WTC11 (cell line): Measurements from ENCODE around the gene NBPF15. TPM values are rescaled to one million over a fixed set of nuclear protein-coding genes. Genes with fewer than 3 reads are reported as not detected.

Source experiments
- ATF1 ChIP-seq: sonication (generic); formaldehyde crosslinking; IDR thresholded peaks from 2 replicates; pipeline ENCODE4 v1.8.1; 2023; ENCODE audit warnings: mild to moderate bottlenecking, moderate library complexity, missing genetic modification reagents
- ATF2 ChIP-seq: sonication (generic); formaldehyde crosslinking; IDR thresholded peaks from 2 replicates; pipeline ENCODE4 v1.8.1; 2022; ENCODE audit warnings: low read depth, missing genetic modification reagents, borderline replicate concordance
- EMX1 ChIP-seq: fragments of 250-450 bp; sonication (Bioruptor Pico); IDR thresholded peaks from 2 replicates; pipeline ENCODE4 v1.8.0; 2021; ENCODE audit warnings: mild to moderate bottlenecking
- ESRRA ChIP-seq: sonication (generic); formaldehyde crosslinking; IDR thresholded peaks from 2 replicates; pipeline ENCODE4 v1.8.1; 2022; ENCODE audit warnings: mild to moderate bottlenecking, missing genetic modification reagents, borderline replicate concordance
- FOXP1 ChIP-seq: sonication (generic); formaldehyde crosslinking; IDR thresholded peaks from 2 replicates; pipeline ENCODE4 v1.8.0; 2022; ENCODE audit warnings: missing genetic modification reagents, mild to moderate bottlenecking, moderate library complexity, borderline replicate concordance
- GTF2I ChIP-seq: fragments of 250-450 bp; sonication (Bioruptor Pico); conservative IDR thresholded peaks from 2 replicates; pipeline ENCODE4 v1.4.0; 2021; ENCODE audit warnings: mild to moderate bottlenecking
- JUN ChIP-seq: sonication (generic); formaldehyde crosslinking; IDR thresholded peaks from 2 replicates; pipeline ENCODE4 v1.8.0; 2023; ENCODE audit warnings: mild to moderate bottlenecking, missing genetic modification reagents
- KAT7 ChIP-seq: sonication (generic); formaldehyde crosslinking; IDR thresholded peaks from 2 replicates; pipeline ENCODE4 v1.8.1; 2023; ENCODE audit warnings: missing genetic modification reagents, mild to moderate bottlenecking, borderline replicate concordance
- MYBL2 ChIP-seq: sonication (generic); formaldehyde crosslinking; IDR thresholded peaks from 2 replicates; pipeline ENCODE4 v1.8.1; 2023; ENCODE audit warnings: mild to moderate bottlenecking, moderate library complexity, missing genetic modification reagents
- NR2C2 ChIP-seq: sonication (generic); formaldehyde crosslinking; IDR thresholded peaks from 2 replicates; pipeline ENCODE4 v1.8.0; 2022; ENCODE audit warnings: mild to moderate bottlenecking, missing genetic modification reagents
- PRDM15 ChIP-seq: sonication (generic); formaldehyde crosslinking; IDR thresholded peaks from 2 replicates; pipeline ENCODE4 v1.8.0; 2022; ENCODE audit warnings: missing genetic modification reagents
- PREB ChIP-seq: sonication (generic); formaldehyde crosslinking; IDR thresholded peaks from 2 replicates; pipeline ENCODE4 v1.8.1; 2022; ENCODE audit warnings: mild to moderate bottlenecking, missing genetic modification reagents, moderate library complexity, borderline replicate concordance
- SOX15 ChIP-seq: fragments of 250-450 bp; sonication (Bioruptor Pico); IDR thresholded peaks from 2 replicates; pipeline ENCODE4 v1.9.0; 2021; ENCODE audit warnings: mild to moderate bottlenecking
- SP1 ChIP-seq: sonication (generic); formaldehyde crosslinking; conservative IDR thresholded peaks from 2 replicates; pipeline ENCODE4 v1.8.1; 2022; ENCODE audit warnings: missing genetic modification reagents
- TCF7 ChIP-seq: sonication (generic); formaldehyde crosslinking; IDR thresholded peaks from 2 replicates; pipeline ENCODE4 v1.8.0; 2022; ENCODE audit warnings: mild to moderate bottlenecking, low read depth, missing genetic modification reagents, moderate library complexity
- ZBTB21 ChIP-seq: sonication (generic); formaldehyde crosslinking; IDR thresholded peaks from 2 replicates; pipeline ENCODE4 v1.8.1; 2023; ENCODE audit warnings: mild to moderate bottlenecking, missing genetic modification reagents, borderline replicate concordance
- ZMAT4 ChIP-seq: fragments of 250-450 bp; sonication (Bioruptor Pico); IDR thresholded peaks from 2 replicates; pipeline ENCODE4 v1.9.0; 2021; ENCODE audit warnings: mild to moderate bottlenecking
- ZNF138 ChIP-seq: sonication (generic); formaldehyde crosslinking; conservative IDR thresholded peaks from 2 replicates; pipeline ENCODE4 v1.8.1; 2022; ENCODE audit warnings: mild to moderate bottlenecking, moderate library complexity, missing genetic modification reagents
- ZNF219 ChIP-seq: sonication (generic); formaldehyde crosslinking; IDR thresholded peaks from 2 replicates; pipeline ENCODE4 v1.8.0; 2023; ENCODE audit warnings: missing genetic modification reagents, mild to moderate bottlenecking, borderline replicate concordance
- ZNF532 ChIP-seq: fragments of 250-450 bp; sonication (Bioruptor Pico); IDR thresholded peaks from 2 replicates; pipeline ENCODE4 v1.9.0; 2021; ENCODE audit warnings: mild to moderate bottlenecking, borderline replicate concordance
- ZNF671 ChIP-seq: fragments of 250-450 bp; sonication (Bioruptor Pico); IDR thresholded peaks from 2 replicates; pipeline ENCODE4 v1.8.0; 2021; ENCODE audit warnings: mild to moderate bottlenecking
- ZSCAN18 ChIP-seq: fragments of 250-450 bp; sonication (Bioruptor Pico); IDR thresholded peaks from 2 replicates; pipeline ENCODE4 v2.1.2; 2022; ENCODE audit warnings: mild to moderate bottlenecking, moderate library complexity
- total RNA-seq: library from RNA; stranded (reverse); gene quantifications from 3 replicates; pipeline ENCODE4 v1.2.3, GENCODE V29; 2021

Gene NBPF15
- total RNA-seq, 1 experiment from 2014 or later, result 15.2 TPM

- TF ChIP-seq ZNF532 (CRISPR knock-in tag) (peak; percentile 100), PRDM15 (CRISPR knock-in tag) (0 out of 2 replicates have a peak, but pooled peaks have one; percentile 19), JUN (CRISPR knock-in tag) (peak; percentile 92; the same call in 1 of the 2 replicates), KAT7 (0 out of 2 replicates have a peak, but pooled peaks have one; percentile 85), PREB (CRISPR knock-in tag) (peak; percentile 88; the same call in 1 of the 2 replicates), ZBTB21 (CRISPR knock-in tag) (peak; percentile 77; the same call in 1 of the 2 replicates), NR2C2 (CRISPR knock-in tag) (0 out of 2 replicates have a peak, but pooled peaks have one; percentile 16), GTF2I (CRISPR knock-in tag) (peak; percentile 93), ESRRA (CRISPR knock-in tag) (peak; percentile 88), EMX1 (CRISPR knock-in tag) (peak; percentile 100), ZNF219 (CRISPR knock-in tag) (peak; percentile 44; the same call in 1 of the 2 replicates), TCF7 (CRISPR knock-in tag) (peak; percentile 76; the same call in 1 of the 2 replicates), ZSCAN18 (CRISPR knock-in tag) (peak; percentile 63; the same call in 1 of the 2 replicates), SOX15 (CRISPR knock-in tag) (peak; percentile 94), ZMAT4 (peak; percentile 99), ZNF138 (CRISPR knock-in tag) (0 out of 2 replicates have a peak, but pooled peaks have one; percentile 38), MYBL2 (CRISPR knock-in tag) (peak; percentile 89), SP1 (peak; percentile 86), FOXP1 (CRISPR knock-in tag) (peak; percentile 55; the same call in 1 of the 2 replicates), ATF2 (CRISPR knock-in tag) (peak; percentile 58; the same call in 1 of the 2 replicates), ATF1 (CRISPR knock-in tag) (0 out of 2 replicates have a peak, but pooled peaks have one; percentile 69), ZNF671 (CRISPR knock-in tag) (peak; percentile 100)
These were observed 48.7 kb downstream of the NBPF15 start (continued) for GRCh38 chr1:144412491-144413403.
